ENCODE results near the gene AGPS.
"Not testable (repeated sequence)": the region's sequence is repeated elsewhere in the genome, so short reads cannot be mapped to it uniquely, and the experiment has no call there.

Gene AGPS

DNA sequence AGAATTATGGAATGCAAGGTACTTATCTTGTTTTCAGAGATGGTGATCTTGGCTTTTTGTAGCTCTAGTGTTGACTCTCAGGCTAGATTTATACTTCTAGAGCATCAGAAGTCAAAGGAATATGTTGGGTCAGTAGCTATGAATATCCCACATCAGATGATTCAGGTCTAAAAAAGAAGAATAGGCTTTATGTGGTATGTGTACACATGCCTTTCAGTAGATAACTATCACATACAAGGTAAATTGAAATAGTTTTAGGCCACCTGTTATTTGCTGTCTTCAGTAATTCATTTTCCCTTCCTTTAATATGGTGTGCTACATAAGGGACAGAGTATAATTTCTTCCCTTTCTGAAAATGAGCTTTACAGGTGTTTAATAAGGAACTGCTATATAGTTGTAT is 142.4 kb downstream of the AGPS start:
- no peak for DNase-seq

- DNase-seq, result no peak
Observed at GRCh38 chr2:177535958-177536504, 143.5 kb downstream of the AGPS start.

GRCh38 chr2:177537213-177537612 is 144.6 kb downstream of the AGPS start:
- no peak for DNase-seq

- no peak for DNase-seq
Observed at GRCh38 chr2:177537636-177538035, 145.1 kb downstream of the AGPS start.

- DNase-seq, result no peak
Observed at GRCh38 chr2:177538323-177538722, 145.8 kb downstream of the AGPS start.

DNA sequence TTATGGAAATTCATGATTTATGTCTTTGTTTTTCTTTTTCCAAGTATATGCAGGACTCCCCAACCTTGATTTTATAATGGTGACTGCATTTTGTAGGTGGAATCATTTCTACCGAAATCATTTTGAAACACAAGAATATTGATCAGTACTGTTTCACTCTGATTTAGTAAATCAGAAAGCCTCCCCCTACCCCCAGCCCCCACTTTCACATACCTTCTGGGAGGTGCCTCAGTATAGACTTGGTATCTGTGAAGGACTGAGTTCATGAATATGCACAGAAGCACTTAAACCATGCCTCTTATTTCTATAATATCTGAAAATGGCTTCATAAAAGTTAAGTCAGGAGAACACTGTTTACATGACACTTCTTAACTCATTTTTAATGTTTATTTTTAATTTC is 147.7 kb downstream of the AGPS start:
- no peak for DNase-seq

GRCh38 chr2:177541258-177541991 is 148.9 kb downstream of the AGPS start:
- DNase-seq, result no peak

DNA sequence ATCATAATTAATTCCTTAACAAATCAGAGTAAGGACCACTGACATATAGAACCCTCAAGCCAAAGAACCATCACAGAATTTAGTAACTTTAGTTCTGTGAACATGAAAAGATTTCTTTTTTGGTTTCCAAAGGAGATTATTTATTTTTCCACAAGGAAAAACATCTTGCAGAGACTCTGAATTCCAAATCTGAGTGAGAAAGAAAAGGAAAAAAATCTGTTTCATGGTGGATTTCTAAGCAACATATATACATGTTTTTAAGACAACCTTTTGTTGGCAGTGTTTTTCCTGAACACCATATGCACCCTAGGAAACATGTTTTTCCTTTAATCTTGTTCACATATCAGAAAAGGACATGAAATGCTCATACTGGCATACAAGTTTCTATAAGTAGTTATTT is 149.8 kb downstream of the AGPS start:
- DNase-seq, result no peak

DNA sequence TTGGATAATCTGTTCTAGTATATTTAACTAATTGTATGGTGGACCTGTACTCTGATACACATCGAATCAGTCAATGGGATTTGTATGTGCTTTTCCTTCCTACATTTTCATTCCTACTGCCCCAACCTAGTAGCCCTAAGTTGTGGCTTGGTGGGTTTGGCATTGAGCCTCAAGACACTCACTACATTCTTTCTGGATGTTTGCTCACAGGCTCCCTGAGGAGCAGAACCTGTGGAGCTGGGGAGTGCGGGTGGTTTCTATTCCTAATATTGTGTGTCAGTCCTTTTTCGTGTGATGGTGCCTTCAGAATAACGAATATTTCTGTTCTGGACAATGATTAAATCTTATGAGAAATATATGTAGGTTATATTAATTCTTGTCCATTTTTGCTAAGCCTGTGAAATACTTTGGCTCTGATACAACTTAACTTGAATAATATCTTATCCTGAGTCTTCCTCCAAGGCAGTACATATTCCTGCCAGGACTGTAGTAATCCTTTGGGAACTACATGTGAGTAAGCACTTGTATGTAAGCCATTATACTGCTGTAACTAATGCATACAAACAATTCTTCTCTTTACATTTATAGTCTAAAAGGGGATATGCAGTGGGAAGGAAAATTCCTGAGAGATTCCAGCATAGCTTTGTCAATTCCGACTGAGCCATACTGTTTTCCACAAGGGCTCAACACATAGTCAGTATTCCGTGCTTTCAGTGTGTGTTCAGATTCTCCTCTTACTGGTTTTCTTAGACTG is 150.6 kb downstream of the AGPS start:
- no peak for DNase-seq

GRCh38 chr2:177545143-177545542 is 152.6 kb downstream of the AGPS start:
- no peak for DNase-seq

DNA sequence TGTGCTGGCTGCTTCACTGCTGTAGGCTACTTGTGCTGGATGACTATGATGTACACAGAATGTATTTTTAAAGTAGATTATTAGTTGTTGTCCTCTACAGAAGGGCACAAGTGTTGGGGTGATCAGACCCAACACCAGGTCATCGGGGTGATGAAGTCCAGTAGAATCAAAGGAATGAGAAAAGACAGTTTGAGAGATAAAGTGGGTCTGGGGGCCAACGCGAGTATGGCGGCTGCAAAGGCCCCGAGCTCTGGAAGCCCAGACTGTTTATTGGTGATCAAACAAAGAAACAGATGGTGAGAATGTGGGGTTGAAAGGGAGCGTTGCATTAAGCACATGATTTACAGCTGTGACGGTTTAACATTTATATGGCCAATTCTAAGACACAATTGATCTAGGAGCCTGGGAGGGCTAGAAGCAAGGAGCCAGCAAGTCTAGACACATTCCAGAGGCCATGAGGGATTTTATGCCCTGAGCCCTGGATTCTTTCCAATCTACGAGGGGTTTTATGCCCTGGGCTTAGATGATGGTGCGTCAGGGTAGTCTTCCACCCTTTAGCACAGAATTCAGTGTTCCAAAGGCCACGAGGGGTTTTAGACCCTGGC is 153.5 kb downstream of the AGPS start:
- peak; percentile 59 for DNase-seq

GRCh38 chr2:177547122-177547521 is 154.5 kb downstream of the AGPS start:
- DNase-seq, result no peak

GRCh38 chr2:177547772-177548171 is 155.2 kb downstream of the AGPS start:
- DNase-seq, result no peak

DNA sequence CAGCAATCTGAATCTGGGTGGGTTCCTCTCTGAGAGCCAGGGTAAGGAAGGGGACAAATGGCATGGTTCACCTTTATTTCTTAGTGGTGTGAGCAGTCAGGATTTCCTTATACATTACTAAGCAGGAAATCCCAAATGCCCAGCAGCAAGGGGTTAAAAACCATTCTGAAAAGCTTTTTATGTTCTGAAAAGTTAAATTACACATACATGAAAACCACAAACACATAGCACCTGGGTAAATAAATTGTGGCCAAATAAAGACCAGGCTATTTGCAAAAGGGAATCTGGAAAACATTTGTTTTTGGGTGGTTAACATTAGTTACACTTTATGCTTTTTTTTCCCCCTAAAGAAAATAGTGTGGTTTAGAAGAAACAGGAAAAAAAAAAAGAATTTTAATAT is 156.1 kb downstream of the AGPS start:
- DNase-seq, result no peak

DNA sequence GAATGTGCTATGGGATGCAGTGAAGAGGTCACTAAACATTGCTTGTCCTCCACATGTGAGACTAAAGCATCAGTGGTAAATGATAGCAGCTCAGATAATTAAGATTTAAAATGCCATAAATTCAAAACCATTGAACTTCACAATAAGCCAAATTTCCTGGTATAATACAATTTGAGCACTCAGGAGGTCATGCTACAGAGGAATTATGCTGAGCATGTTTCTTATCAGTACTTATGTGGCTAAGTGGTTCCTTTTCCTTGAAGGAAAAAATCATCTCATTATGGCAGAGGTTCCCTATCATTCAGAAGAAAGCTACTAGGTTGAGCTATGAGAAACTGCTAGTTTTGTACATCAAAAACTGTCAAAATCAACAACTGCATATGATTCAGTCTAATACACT is 156.6 kb downstream of the AGPS start:
- no peak for DNase-seq

- no peak for DNase-seq
Observed at GRCh38 chr2:177550264-177551200, 158.0 kb downstream of the AGPS start.

DNA sequence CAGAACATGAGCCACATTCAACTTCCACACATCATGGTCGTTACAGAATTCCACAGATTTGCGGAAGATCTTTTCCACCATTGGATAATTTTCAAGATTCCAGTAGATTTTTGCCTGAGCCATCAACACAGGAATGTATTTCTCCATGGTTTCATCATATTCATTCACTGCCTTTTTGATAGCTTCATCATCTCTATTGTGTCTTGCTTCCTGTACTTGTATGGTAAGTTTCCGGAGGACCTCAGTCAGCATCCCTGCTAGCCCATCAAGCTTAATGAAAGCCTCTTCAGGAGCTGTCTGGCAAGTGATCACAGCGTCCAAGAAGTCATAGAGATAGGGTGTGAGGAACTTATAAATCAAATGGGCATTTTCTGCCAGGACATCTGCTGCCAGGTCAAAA is 158.8 kb downstream of the AGPS start:
- DNase-seq, result not testable (repeated sequence)

GRCh38 chr2:177551989-177552421 is 159.4 kb downstream of the AGPS start:
- no peak for DNase-seq

DNA sequence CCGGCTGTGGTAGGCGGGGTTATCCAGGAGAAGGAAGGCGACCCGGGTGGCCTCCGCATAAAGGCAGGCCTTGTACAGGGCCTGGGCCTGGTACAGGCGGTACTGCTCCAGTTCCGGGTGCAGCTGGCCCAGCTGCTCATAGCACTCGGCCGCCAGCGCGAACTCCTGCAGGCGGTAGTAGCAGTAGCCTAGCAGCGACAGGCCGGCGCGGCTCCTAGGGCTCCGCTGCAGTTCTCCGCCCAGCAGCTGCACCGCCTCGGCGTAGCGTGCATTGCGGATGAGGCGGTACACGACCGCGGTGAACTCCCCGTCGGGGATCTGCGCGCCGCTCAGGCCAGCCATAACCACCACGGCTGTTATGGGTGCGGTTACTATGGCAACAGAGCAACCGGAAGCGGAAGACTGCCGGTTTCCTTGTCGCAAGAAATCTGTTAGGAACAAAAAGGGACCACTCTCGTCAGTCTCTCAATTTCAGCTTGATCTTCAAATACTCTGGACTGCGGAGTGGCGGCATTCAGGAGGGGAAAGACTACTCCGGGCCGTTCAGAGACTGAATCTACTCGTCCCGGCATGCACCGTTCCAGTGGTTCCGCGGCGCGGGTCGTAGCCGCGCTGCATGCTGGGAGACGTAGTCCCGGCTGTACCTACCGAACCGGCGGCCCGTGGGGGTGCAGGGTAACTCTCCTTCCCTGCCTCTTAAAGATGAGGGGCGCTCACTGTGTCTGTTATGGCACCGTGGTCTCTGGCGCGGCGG is 160.0 kb downstream of the AGPS start:
- DNase-seq, result peak; percentile 33

- no peak for DNase-seq
Observed at GRCh38 chr2:177553176-177553884, 160.8 kb downstream of the AGPS start.

- DNase-seq, result no peak
Observed at GRCh38 chr2:177554365-177554764, 161.8 kb downstream of the AGPS start.
